Psoas muscle (tissue), 8 donors: ENCODE measurements around the gene ZAR1. TPM values are rescaled to one million over a fixed set of nuclear protein-coding genes. Genes with fewer than 3 reads are reported as not detected.

Experiments
- ATAC-seq, 4 donors: fragments of 200-7000 bp; cut with Tn5 transposase; one replicate each; pipeline ENCODE4 v1.9.1; 2020; ENCODE audit warnings: moderate library complexity in 3 of 4, mild to moderate bottlenecking in 2 of 4
- DNase-seq, 2 donors: peaks; one replicate each; pipeline ENCODE4 v3.0.0-alpha.2; 2020
- H3K27ac ChIP-seq: fragments of 200-600 bp; one replicate; pipeline ENCODE4 v1.8.0; 2022
- H3K27me3 ChIP-seq, 3 donors: fragments of 200-600 bp in 1 of 3; one replicate each; pipeline versions ENCODE4 v1.6.1 to v1.8.0; 2013 to 2022; ENCODE audit warnings: low read length in 2 of 3, mild to moderate bottlenecking in 2 of 3, moderate library complexity in 1 of 3; ENCODE audit not compliant: insufficient read depth in 3 of 3
- H3K36me3 ChIP-seq, 2 donors: fragments of 200-600 bp in 1 of 2; one replicate each; pipeline versions ENCODE4 v1.6.1 to v1.8.0; 2013 to 2022; ENCODE audit warnings: low read depth in 1 of 2, mild to moderate bottlenecking in 1 of 2, moderate library complexity in 1 of 2; ENCODE audit not compliant: insufficient read depth in 1 of 2
- H3K4me1 ChIP-seq: fragments of 200-600 bp; one replicate; pipeline ENCODE4 v1.8.0; 2022
- H3K4me3 ChIP-seq: fragments of 200-600 bp; one replicate; pipeline ENCODE4 v1.8.0; 2022; ENCODE audit warnings: mild to moderate bottlenecking
- H3K9me3 ChIP-seq: fragments of 200-600 bp; one replicate; pipeline ENCODE4 v1.8.0; 2022
- CTCF ChIP-seq: fragments of 200-600 bp; IDR thresholded peaks from one replicate; pipeline ENCODE4 v1.8.0; 2022; ENCODE audit warnings: antibody characterized with exemption
- WGBS, 3 donors: extraction: QIAGEN DNeasy Blood & Tissue Kit; methylation state at CpG; one replicate each; pipeline versions ENCODE4 v1.1.6 to v1.1.7; 2013; 5-methylcytosine and 5-hydroxymethylcytosine counted together
- intact Hi-C, 2 donors: fragments of 100-400 bp; cut with DNase I; formaldehyde crosslinking; loops; one replicate each; pipeline versions ENCODE4 v1.11.0 to v1.14.2; 2022
- polyA plus RNA-seq, 3 donors: library from polyadenylated mRNA; stranded (reverse); fragments of 200-250 nt; gene quantifications; one replicate each; pipeline ENCODE4 v1.2.3, GENCODE V29; 2013
- total RNA-seq, 4 donors: library from RNA; stranded (reverse); fragmentation: NEBNext Ultra II Directional in 2 of 4; extraction: Animal tissue kit (Norgen Biotek cat#: 25700) in 2 of 4; gene quantifications; one replicate each; pipeline versions ENCODE4 v1.2.1 to v1.2.4, GENCODE V29; 2021 to 2023
- donor health status: healthy with polysubstance abuse.
- donor health status: DM: no; HTN: no; CAD: no; lungs with moderate emphysema.
- donor health status: Bipolar disorder and iron deficiency.
- donor health status: healthy.
- donor health status: DM: yes; HTN: yes; CAD: no.
- donor health status: DM: no; HTN: no; CAD: no.
- donor health status: DM: no; HTN: no; CAD: no.
- donor health status: DM: yes; HTN: yes; CAD: no.

Gene ZAR1
- total and polyA plus RNA-seq, 7 donors = not detected

DNA sequence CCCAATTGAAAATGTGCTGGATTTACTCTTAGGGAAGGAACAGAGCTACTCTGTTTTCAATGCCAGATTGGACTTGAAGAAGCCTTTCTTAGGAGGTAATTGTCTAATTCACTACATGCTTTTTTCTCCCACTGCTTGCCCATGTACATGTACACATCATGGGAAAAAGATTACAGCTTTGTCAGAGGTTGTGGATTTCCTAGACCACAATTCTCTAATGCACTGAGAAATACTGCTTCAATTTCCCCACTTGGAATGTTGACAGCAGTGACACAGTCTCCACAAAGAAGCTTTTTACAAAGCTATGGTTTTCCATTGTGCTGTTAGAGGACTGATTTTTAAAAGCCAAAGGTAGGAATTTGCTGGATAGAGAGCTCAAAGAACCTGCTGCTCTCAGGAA, 19.5 kb downstream of the ZAR1 start:
- intact Hi-C loops = no loop called here
- ATAC-seq (no peak), DNase-seq (no peak)
- H3K9me3 ChIP-seq = no peaks in the 10 kb centered on the region
- TF ChIP-seq CTCF = no peak
- no peaks in the 10 kb centered on the region for H3K4me1 ChIP-seq
- H3K27ac ChIP-seq = no peak overlapping the region
- no peaks in the 10 kb centered on the region for H3K27me3 ChIP-seq
- H3K36me3 ChIP-seq = peaks cover 14 to 98% of the 10 kb centered on the region in 2 donors
- no peak overlapping the region for H3K4me3 ChIP-seq

- Histone ChIP-seq H3K27ac (no peak overlapping the region), H3K27me3 (no peaks in the 10 kb centered on the region), H3K36me3 (peaks cover 8 to 85% of the 10 kb centered on the region in 2 donors), H3K4me1 (no peaks in the 10 kb centered on the region), H3K9me3 (no peaks in the 10 kb centered on the region), H3K4me3 (no peak overlapping the region)
- ATAC-seq (no peak), DNase-seq (no peak)
- 96 to 98% (median 97%) methylated on average over 3 of the region's 3 CpGs for WGBS, 3 donors
- intact Hi-C loops = loop anchor here in 1 of 2 donors (5.0 kb wide), 1 partner anchor 39 kb away; no protein-coding TSS in a partner anchor
- TF ChIP-seq CTCF = no peak
Observed at GRCh38 chr4:48518143-48518542, 28.1 kb downstream of the ZAR1 start.

DNA sequence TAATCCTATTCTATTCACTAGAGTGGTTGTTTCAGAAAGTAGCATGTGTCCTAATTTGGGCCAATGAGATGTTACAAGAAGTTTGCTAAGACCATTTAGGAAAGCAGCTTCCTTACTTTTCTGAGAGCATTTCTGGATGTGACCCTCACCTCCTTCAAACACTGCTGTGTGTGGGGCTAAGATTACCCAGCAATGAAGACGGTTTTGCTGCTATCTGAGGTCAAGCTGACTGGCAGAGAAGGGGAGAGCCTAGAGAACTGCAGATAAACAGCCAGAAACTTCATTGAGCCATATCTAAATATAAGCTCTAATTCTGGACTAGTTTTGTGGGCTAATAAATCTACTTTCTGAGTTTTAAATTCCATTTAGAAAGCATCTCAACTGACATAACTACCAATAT, 36.4 kb downstream of the ZAR1 start:
- Histone ChIP-seq H3K4me3 (no peak overlapping the region), H3K27me3 (no peaks in the 10 kb centered on the region), H3K4me1 (no peaks in the 10 kb centered on the region), H3K27ac (no peak overlapping the region), H3K36me3 (peaks cover 4 to 100% of the 10 kb centered on the region in 2 donors), H3K9me3 (no peaks in the 10 kb centered on the region)
- ATAC-seq (no peak), DNase-seq (no peak)
- WGBS, 3 donors = 80 to 96% (median 85%) methylated on average over 1 of the region's 1 CpG
- TF ChIP-seq CTCF = no peak
- intact Hi-C loops = no loop called here

DNA sequence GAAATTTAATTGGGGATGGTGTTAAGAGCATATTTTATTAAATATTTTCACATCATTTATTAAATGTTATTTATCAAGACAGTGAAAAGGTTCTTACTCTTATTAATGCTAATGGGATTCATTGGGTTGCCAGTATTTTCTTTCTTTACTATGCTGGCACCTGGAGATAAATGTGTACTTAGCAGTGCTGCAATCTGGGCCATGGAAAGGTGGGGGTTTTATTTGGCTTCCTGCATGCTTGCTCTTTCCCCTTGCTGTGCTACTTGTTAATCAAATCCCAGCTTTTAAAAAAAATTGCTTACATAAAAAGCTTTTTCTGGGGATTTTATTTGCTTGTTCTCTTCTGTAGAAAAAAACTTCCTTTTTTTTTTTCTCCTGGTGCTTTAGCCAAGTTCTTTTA, 48.3 kb downstream of the ZAR1 start:
- Histone ChIP-seq H3K27ac (no peak overlapping the region), H3K36me3 (peaks cover 4 to 81% of the 10 kb centered on the region in 2 donors), H3K4me1 (no peaks in the 10 kb centered on the region), H3K27me3 (no peaks in the 10 kb centered on the region), H3K9me3 (no peaks in the 10 kb centered on the region), H3K4me3 (no peak overlapping the region)
- intact Hi-C loops = no loop called here
- ATAC-seq = no peak
- no peak for DNase-seq
- no peak for TF ChIP-seq CTCF

DNA sequence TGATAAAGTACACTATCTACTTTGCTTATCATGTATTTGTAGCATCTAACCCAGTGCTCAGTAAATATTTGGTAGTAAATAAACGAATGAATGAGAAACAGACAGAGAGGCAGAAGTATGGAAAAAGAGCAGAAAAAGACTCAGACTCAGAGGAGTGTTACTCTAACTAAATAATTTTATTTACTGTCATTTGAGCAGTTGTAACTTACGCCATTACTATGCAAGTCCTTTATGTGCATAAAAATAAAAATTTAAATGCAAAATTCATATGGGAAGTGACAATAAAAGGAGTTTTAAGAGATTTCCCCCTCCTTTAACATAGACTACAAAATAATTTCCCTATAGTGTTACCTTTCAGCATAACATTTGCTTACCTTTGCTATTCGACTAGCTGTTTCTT, 49.5 kb downstream of the ZAR1 start:
- Histone ChIP-seq H3K27ac (no peak overlapping the region), H3K4me1 (no peaks in the 10 kb centered on the region), H3K4me3 (no peak overlapping the region), H3K27me3 (no peaks in the 10 kb centered on the region), H3K36me3 (peaks cover 8 to 81% of the 10 kb centered on the region in 2 donors), H3K9me3 (no peaks in the 10 kb centered on the region)
- ATAC-seq (no peak), DNase-seq (no peak)
- intact Hi-C loops = no loop called here
- TF ChIP-seq CTCF = no peak
- WGBS, 3 donors = 91 to 96% (median 93%) methylated on average over 3 of the region's 3 CpGs
